Mucosa of rectum (tissue), 2 donors: ENCODE data around the gene PITX1.
"Not testable (repeated sequence)": the region's sequence is repeated elsewhere in the genome, so short reads cannot be mapped to it uniquely, and the experiment has no call there.

Source experiments
- H3K27ac ChIP-seq, 2 donors: one replicate each; pipeline ENCODE4 v1.7.0; 2013; ENCODE audit warnings: inconsistent platforms in 2 of 2, low read depth in 2 of 2, low read length in 2 of 2
- H3K27me3 ChIP-seq, 2 donors: one replicate each; pipeline ENCODE4 v1.7.0; 2013; ENCODE audit warnings: low read length in 2 of 2; ENCODE audit not compliant: control insufficient read depth in 2 of 2, insufficient read depth in 2 of 2
- H3K36me3 ChIP-seq, 2 donors: one replicate each; pipeline ENCODE4 v1.7.0; 2013; ENCODE audit warnings: low read length in 2 of 2; ENCODE audit not compliant: control insufficient read depth in 2 of 2, insufficient read depth in 2 of 2
- H3K4me1 ChIP-seq, 2 donors: one replicate each; pipeline ENCODE4 v1.7.0; 2013; ENCODE audit warnings: low read length in 2 of 2, mild to moderate bottlenecking in 1 of 2; ENCODE audit not compliant: control insufficient read depth in 2 of 2, insufficient read depth in 2 of 2
- H3K4me3 ChIP-seq, 2 donors: one replicate each; pipeline ENCODE4 v1.7.0; 2013; ENCODE audit warnings: low read length in 2 of 2
- H3K9ac ChIP-seq, 2 donors: one replicate each; pipeline ENCODE4 v1.7.0; 2013; ENCODE audit warnings: low read length in 2 of 2, low read depth in 1 of 2, mild to moderate bottlenecking in 1 of 2
- H3K9me3 ChIP-seq, 2 donors: one replicate each; pipeline ENCODE4 v1.7.0; 2013; ENCODE audit warnings: low read length in 2 of 2; ENCODE audit not compliant: control insufficient read depth in 2 of 2
- donor health status: healthy.
- donor health status: Normal muscosa, but diverticular disease.

PITX1 gene

GRCh38 chr5:134998068-134998467 is 36.0 kb downstream of the PITX1 start:
- not testable (repeated sequence) for H3K27me3 ChIP-seq, H3K4me3 ChIP-seq, H3K9me3 ChIP-seq, H3K4me1 ChIP-seq, H3K36me3 ChIP-seq, H3K27ac ChIP-seq, H3K9ac ChIP-seq

GRCh38 chr5:134997015-134997414 is 37.0 kb downstream of the PITX1 start:
- Histone ChIP-seq H3K27me3 (no peaks in the 10 kb centered on the region), H3K9me3 (no peaks in the 10 kb centered on the region), H3K27ac (no peak overlapping the region), H3K4me3 (no peak overlapping the region), H3K36me3 (no peaks in the 10 kb centered on the region), H3K9ac (no peak overlapping the region), H3K4me1 (no peaks in the 10 kb centered on the region)

- Histone ChIP-seq H3K9ac (no peak overlapping the region), H3K27me3 (no peaks in the 10 kb centered on the region), H3K9me3 (no peaks in the 10 kb centered on the region), H3K36me3 (no peaks in the 10 kb centered on the region), H3K4me3 (no peak overlapping the region), H3K27ac (no peak overlapping the region), H3K4me1 (no peaks in the 10 kb centered on the region)
These were observed 38.1 kb downstream of the PITX1 start for GRCh38 chr5:134995850-134996402.

- H3K9ac ChIP-seq = no peak overlapping the region
- H3K27ac ChIP-seq = no peak overlapping the region
- no peaks in the 10 kb centered on the region for H3K4me1 ChIP-seq
These were observed 39.4 kb downstream of the PITX1 start for GRCh38 chr5:134994560-134995156.

GRCh38 chr5:134993161-134993560 is 40.9 kb downstream of the PITX1 start:
- no peak overlapping the region for H3K9ac ChIP-seq
- no peaks in the 10 kb centered on the region for H3K4me1 ChIP-seq
- H3K4me3 ChIP-seq = no peak overlapping the region
- H3K27ac ChIP-seq = no peak overlapping the region
- no peaks in the 10 kb centered on the region for H3K36me3 ChIP-seq
- no peaks in the 10 kb centered on the region for H3K27me3 ChIP-seq
- no peaks in the 10 kb centered on the region for H3K9me3 ChIP-seq

More at GRCh38 chr5:134994560-134995156, 39.4 kb downstream of the PITX1 start:
- Histone ChIP-seq H3K36me3 (no peaks in the 10 kb centered on the region), H3K4me3 (no peak overlapping the region), H3K27me3 (no peaks in the 10 kb centered on the region), H3K9me3 (no peaks in the 10 kb centered on the region)

- Histone ChIP-seq H3K27me3 (no peaks in the 10 kb centered on the region), H3K36me3 (no peaks in the 10 kb centered on the region), H3K27ac (no peak overlapping the region), H3K4me3 (no peak overlapping the region), H3K4me1 (no peaks in the 10 kb centered on the region), H3K9ac (no peak overlapping the region), H3K9me3 (no peaks in the 10 kb centered on the region)
These were observed 41.9 kb downstream of the PITX1 start for GRCh38 chr5:134992148-134992547.

- not testable (repeated sequence) for H3K9me3 ChIP-seq, H3K4me1 ChIP-seq, H3K9ac ChIP-seq, H3K36me3 ChIP-seq, H3K4me3 ChIP-seq, H3K27ac ChIP-seq, H3K27me3 ChIP-seq
These were observed 43.8 kb downstream of the PITX1 start for GRCh38 chr5:134990183-134990582.

- Histone ChIP-seq H3K4me1 (no peaks in the 10 kb centered on the region), H3K4me3 (no peak overlapping the region), H3K27ac (no peak overlapping the region), H3K9ac (no peak overlapping the region), H3K9me3 (no peaks in the 10 kb centered on the region), H3K36me3 (no peaks in the 10 kb centered on the region), H3K27me3 (no peaks in the 10 kb centered on the region)
These were observed 44.7 kb downstream of the PITX1 start for GRCh38 chr5:134989266-134989830.

DNA sequence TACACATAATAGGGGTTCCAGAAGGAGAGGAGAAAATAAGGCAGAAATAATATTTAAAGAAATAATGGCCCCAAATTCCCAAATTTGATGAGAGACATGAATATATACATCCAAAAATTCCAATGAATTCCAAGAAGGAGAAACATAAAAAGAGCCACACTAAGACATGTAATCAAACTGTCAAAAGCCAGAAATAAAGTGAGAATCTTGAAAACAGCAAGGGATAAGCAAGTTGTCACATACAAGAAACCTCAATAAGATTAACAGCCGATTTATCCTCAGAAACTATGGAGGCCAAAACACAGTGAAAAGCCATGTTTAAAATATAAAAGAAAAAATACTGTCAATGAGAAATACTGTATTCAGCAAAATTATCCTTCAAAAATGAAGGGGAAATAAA is 51.8 kb downstream of the PITX1 start:
- Histone ChIP-seq H3K27ac (no peak overlapping the region), H3K27me3 (no peaks in the 10 kb centered on the region), H3K36me3 (no peaks in the 10 kb centered on the region), H3K9me3 (peaks cover 0 to 14% of the 10 kb centered on the region in 2 donors), H3K4me1 (no peaks in the 10 kb centered on the region), H3K9ac (no peak overlapping the region), H3K4me3 (no peak overlapping the region)

DNA sequence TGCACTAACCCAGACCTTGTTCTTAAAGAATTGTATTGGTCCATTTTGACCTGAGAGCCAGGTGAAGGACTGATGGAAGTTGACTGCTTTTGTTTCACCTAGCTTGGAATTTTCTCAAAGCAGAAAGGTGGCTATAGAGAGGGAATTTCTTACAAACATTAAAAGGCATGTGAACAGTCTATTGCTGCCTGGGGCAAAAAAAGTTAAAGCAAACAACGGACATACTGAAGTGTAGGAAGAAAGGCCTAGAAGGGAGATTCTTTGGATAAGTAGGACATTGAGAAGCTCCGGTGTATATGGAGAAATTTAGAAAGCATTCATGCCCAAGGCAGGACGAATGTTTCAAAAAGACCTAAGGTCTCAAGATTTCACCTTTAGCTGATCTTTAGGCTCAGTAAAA is 54.6 kb downstream of the PITX1 start:
- Histone ChIP-seq H3K9ac (no peak overlapping the region), H3K27ac (no peak overlapping the region), H3K4me3 (no peak overlapping the region), H3K36me3 (no peaks in the 10 kb centered on the region), H3K9me3 (peaks cover 3 to 14% of the 10 kb centered on the region in 2 donors), H3K27me3 (no peaks in the 10 kb centered on the region), H3K4me1 (no peaks in the 10 kb centered on the region)
